Stimulated activated naive CD8-positive, alpha-beta T cell treated with anti-CD3 and anti-CD28 coated beads, Interleukin-15, Interleukin-2, amounts not matched to agents 100 U/mL and 50 U/mL, for 24 hours (primary cell): ENCODE results near the gene SNRNP48.

ENCODE experiments used
- ATAC-seq: fragments of 150-1000 bp; cut with Tn5 transposase; one replicate; pipeline ENCODE4 v1.10.0; 2021
- DNase-seq: peaks from one replicate; pipeline ENCODE4 v3.0.0; 2021

The SNRNP48 gene

GRCh38 chr6:7559651-7560385 is 30.2 kb upstream of the SNRNP48 start:
- DNase-seq, result no peak
- no peak for ATAC-seq

- ATAC-seq (no peak), DNase-seq (no peak)
These were observed 28.6 kb upstream of the SNRNP48 start for GRCh38 chr6:7561153-7561964.

GRCh38 chr6:7562769-7563168 is 27.2 kb upstream of the SNRNP48 start:
- DNase-seq, result no peak
- ATAC-seq, result no peak

- DNase-seq (no peak), ATAC-seq (no peak)
These were observed 23.9 kb upstream of the SNRNP48 start for GRCh38 chr6:7566107-7566506.

GRCh38 chr6:7566617-7567173 is 23.3 kb upstream of the SNRNP48 start:
- ATAC-seq (no peak), DNase-seq (no peak)

- DNase-seq, result no peak
- no peak for ATAC-seq
These were observed 22.0 kb upstream of the SNRNP48 start for GRCh38 chr6:7568021-7568420.

- DNase-seq (no peak), ATAC-seq (no peak)
These were observed 20.9 kb upstream of the SNRNP48 start for GRCh38 chr6:7569082-7569481.

GRCh38 chr6:7572213-7572943 is 17.6 kb upstream of the SNRNP48 start:
- ATAC-seq, result no peak
- no peak for DNase-seq

GRCh38 chr6:7574500-7574899 is 15.5 kb upstream of the SNRNP48 start:
- DNase-seq (no peak), ATAC-seq (no peak)

- no peak for ATAC-seq
- no peak for DNase-seq
These were observed 11.5 kb upstream of the SNRNP48 start for GRCh38 chr6:7578516-7578915.

- ATAC-seq, result no peak
- DNase-seq, result no peak
These were observed 11.1 kb upstream of the SNRNP48 start for GRCh38 chr6:7578931-7579330.

GRCh38 chr6:7579851-7580250 is 10.1 kb upstream of the SNRNP48 start:
- no peak for ATAC-seq
- DNase-seq, result no peak

- ATAC-seq (no peak), DNase-seq (no peak)
These were observed 9.5 kb upstream of the SNRNP48 start for GRCh38 chr6:7580537-7580926.

- ATAC-seq, result no peak
These were observed 8.9 kb upstream of the SNRNP48 start for GRCh38 chr6:7580927-7581618.

GRCh38 chr6:7585287-7585930 is 4.6 kb upstream of the SNRNP48 start:
- DNase-seq, result no peak
- no peak for ATAC-seq

More at GRCh38 chr6:7580927-7581618, 8.9 kb upstream of the SNRNP48 start:
- DNase-seq, result no peak

GRCh38 chr6:7587631-7588100 is 2.3 kb upstream of the SNRNP48 start:
- no peak for ATAC-seq

GRCh38 chr6:7588506-7588905 is 1.5 kb upstream of the SNRNP48 start:
- DNase-seq (no peak), ATAC-seq (no peak)

More at GRCh38 chr6:7587631-7588100, 2.3 kb upstream of the SNRNP48 start:
- no peak for DNase-seq

- ATAC-seq, result no peak
These were observed 777 bp upstream of the SNRNP48 start for GRCh38 chr6:7589221-7589620.

GRCh38 chr6:7590918-7591302 is 912 bp downstream of the SNRNP48 start:
- ATAC-seq (no peak), DNase-seq (no peak)

More at GRCh38 chr6:7589221-7589620, 777 bp upstream of the SNRNP48 start:
- no peak for DNase-seq

- ATAC-seq (no peak), DNase-seq (no peak)
These were observed 1.8 kb downstream of the SNRNP48 start for GRCh38 chr6:7591770-7592169.

- ATAC-seq (no peak), DNase-seq (no peak)
These were observed 3.2 kb downstream of the SNRNP48 start for GRCh38 chr6:7593229-7593628.
